GM19438 (cell line): ENCODE data around the gene KCNQ1OT1.

Experiments used
- ATAC-seq: cut with Tn5 transposase; IDR thresholded peaks from one replicate; pipeline ENCODE4 v1.9.1; 2021; ENCODE audit warnings: low read depth; ENCODE audit not compliant: unreplicated experiment

KCNQ1OT1 gene

DNA sequence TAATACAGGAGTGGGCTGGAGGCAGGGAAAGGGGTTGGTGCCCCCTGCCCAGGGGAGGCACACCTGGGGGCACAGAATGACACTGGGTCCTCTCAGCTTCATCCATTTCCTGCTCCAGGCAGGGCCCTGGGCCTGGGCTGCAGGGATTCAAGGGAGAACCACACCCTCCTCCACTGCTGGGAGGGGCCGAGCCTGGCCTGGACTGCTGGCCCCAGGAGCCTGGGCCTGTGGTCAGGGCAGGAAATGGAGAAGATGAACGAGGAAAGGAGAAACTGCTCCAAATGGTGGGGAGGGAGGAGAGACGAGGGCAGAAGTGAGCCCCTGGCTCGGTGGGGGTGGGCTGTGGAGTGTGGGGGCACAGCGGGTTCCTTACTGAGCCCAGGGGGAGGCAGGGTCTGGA is 38.1 kb upstream of the KCNQ1OT1 start:
- no peak for ATAC-seq

DNA sequence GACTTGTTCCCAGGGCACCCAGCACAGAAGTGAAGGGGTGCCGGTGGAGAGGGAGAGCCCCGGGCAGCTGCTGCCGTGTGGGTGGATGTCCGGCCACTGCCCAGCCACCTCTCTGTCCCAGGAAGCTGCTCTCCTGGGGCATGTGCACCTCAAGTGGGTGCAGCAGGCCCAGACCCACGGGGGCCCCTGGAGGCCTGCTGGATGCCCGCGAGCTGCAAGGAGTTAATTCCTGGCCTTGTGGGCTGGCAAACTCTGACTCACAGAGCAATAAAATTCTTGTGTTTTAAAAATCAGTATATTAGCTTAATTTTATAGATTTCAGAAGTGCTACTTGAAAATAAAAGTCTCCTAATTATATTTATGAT is 37.4 kb upstream of the KCNQ1OT1 start:
- ATAC-seq = no peak

DNA sequence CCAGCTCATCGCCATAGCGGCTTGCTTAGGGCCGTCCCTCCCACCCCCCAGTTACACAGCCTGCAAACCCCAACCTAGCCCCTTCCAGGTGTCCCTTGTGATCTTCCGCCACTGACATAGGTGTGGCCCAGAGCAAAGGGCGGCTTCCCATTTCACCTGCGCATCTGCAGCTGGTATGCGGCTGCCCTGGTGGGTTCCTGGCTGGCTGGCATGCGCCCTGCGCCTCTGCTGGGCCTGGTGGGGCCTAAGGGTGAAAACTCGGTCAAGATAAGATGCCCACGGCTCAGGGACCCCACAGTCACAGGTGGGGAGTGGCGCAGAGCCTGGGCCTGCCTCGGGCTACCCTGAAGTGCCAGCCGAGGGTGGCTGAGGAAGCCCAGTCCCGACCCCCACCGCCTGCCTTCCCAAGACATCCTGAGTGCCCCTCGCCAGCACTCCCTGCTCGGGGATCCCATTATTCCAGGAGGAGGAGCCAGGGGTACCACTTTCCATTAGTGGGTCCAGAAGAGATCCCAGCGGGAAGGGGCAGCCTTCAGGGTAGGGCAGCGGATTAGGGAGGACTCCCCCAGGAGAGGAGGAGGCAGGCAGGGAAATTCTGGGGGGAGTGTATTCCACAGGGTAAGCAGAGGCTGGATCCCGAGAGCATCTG is 36.9 kb upstream of the KCNQ1OT1 start:
- no peak for ATAC-seq

DNA sequence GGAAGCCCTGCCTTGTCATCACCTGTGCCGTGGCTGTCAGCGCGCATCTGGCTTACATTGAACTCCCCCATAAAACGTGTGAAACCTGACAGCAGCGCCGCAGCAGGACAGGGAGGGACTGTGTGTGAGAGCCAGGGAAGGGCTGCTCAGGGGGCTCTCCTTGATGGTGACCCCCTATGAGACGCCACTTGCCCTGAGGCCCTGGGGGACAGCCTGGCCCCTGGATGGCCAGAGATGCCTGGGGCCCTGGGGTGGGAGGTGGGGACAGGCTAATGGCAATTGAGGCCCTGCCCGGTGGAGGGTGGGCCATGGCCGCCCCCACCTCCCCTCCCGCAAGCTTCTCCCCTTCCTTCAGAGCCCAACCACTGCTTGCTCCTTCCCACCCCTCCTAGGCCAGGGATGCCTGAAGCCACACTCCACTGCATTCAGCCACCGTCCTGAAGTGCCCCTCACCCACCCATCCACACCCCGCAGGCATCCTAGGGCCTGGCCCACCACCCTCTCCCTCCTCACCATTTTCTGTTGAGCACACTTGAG is 35.3 kb upstream of the KCNQ1OT1 start:
- no peak for ATAC-seq

DNA sequence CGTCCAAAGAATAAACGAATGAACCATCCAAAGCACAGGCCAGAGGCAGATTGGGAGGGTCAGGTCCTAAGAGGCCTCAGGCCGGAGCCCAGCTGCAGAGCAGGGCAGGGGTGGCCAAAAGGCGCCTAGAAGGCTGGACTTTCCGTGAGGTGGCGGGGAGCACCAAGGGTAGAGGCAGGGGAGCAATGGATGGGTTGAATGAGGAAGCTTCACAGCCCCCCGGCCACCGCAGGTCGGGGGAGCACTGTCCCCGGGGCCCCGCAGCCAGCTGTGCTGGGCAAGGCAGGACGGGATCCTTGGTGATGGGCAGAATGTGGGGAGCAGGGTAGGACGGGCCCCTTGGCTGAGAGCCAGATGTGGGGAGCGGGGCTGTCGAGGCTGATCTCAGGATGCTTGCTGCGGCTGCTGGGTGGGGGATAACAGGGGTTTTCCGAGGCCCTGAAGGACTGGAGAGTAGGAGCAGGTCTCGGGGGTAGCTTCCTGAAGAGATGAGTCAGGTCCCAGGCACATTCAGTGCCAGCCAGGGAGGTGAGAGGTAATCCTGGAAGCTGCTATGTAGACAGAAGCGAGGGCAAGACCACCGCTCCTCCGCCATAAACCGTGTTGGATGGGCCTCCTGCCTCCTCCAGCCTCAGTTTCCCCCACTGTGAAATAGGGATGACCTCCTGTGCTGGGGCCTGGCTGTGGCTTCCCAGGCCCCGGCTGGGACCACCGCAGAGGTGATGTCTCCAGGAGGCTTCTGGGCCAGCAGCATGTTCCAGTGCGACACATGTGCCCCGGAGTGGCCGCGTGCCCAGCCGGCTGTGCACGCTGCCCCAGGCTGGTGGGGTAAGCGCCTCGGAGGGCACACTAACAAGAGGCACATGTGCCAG is 34.6 kb upstream of the KCNQ1OT1 start:
- no peak for ATAC-seq

DNA sequence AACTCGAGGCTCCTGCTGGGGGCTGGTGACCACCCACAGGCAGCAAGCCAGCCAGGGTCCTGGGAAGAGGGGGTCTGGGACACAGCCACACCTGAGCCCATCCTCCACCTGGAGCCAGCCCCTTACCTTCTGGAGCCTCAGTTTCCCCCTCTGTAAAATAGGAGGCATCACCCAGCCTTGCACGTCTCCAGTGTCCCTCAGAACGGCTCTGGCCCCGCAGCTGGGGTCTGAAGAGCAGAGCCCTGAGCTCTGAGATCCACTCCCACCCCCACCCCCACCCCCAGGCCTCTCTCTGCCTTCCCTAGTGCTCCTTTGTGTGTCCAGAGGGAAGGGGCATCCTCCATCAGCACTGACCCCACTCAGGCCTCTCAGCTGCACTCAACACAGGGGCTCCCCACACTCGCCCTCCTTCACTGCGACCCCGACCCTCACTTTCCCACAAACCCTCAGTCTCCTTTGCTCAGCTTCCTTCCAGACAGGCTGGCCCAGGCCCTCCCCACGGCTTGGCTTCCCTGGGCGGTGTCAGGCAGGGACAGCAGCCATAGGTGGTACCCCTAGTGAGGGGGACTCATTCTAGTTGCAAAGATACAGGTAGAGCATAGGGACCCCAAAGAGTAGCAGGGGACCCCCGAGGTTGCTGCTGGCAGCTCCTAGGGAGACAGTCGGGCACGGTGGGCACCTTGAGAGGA is 33.3 kb upstream of the KCNQ1OT1 start:
- ATAC-seq = no peak

DNA sequence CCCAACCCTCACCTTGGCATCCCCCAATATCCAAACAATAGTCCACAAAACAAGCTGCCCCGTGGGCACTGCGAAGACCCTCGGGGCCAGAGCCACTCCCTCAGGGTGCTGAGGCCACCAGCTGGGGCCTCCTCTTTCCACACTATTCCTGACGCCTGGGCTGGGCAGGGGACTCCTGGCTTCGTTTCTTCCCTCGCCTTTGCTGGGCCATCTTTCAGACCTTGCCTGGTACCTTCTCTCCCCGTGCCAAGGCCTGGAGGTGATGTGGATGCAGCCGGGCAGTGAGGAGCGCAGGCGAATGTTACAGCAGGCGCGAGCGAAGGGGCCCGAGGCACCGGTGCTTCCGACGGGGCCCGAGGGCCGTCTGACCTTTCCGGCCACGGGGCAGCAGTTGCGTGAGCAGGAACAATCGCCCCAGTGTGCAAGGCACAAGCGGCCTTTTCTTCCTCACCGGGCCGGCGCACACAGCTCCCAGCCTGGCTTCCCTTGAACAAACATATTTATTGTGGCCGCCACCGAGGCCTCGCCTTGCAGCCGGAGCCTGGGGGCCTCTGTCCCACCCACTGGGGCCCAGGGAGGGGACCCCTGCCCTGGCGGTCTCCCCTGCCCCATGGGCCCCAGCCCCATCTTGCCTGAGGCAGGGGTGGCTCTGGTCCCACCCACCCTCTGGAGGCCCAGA is 32.6 kb upstream of the KCNQ1OT1 start:
- ATAC-seq = no peak

DNA sequence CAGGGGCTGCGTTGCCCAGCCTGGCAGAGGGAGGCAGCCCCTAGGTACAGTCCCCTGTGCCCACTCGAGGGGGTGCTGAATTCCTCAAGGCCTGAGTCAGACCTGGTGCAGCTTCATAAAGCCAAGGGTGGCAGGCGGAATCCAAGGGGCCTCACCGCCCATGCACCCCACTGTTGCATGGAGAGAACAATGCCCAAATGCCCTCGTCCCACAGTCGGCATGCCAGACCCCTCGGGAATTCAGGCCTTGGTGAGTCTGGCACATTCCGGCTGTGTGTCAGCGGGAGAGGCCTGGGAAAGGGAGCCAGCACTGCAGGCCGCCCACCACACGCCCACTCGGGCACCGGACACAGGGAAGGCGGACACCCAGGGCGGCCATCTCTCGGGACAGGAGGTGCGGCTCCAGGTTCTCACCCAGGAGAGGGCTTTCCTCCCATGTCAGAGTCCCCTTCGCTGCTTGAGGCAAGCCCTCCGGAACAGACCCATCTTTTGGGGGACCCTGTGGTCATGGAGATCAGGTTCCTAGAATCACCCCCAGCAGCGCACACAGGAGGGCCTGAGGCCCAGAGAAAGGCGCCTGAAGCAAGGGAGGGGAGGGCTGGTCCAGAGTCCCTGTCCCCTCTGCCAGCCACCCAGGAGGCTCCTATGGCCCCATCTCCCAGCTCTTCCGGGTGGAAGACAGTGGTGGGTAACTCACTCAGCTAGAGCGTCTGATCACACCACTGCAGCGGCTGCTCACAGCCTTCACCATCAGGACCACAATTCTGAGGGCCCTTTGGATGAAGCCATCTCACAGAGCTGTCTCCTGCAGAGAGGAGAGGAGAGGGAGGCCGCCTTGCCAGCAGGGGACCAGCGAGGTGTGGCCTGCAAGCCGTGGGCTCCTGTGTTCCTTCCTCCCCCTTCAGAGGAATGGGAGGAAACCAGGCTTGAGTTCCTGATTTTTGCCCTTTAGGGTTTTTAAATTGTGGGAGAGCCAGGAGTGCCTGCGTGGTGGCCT is 31.6 kb upstream of the KCNQ1OT1 start:
- ATAC-seq = no peak

DNA sequence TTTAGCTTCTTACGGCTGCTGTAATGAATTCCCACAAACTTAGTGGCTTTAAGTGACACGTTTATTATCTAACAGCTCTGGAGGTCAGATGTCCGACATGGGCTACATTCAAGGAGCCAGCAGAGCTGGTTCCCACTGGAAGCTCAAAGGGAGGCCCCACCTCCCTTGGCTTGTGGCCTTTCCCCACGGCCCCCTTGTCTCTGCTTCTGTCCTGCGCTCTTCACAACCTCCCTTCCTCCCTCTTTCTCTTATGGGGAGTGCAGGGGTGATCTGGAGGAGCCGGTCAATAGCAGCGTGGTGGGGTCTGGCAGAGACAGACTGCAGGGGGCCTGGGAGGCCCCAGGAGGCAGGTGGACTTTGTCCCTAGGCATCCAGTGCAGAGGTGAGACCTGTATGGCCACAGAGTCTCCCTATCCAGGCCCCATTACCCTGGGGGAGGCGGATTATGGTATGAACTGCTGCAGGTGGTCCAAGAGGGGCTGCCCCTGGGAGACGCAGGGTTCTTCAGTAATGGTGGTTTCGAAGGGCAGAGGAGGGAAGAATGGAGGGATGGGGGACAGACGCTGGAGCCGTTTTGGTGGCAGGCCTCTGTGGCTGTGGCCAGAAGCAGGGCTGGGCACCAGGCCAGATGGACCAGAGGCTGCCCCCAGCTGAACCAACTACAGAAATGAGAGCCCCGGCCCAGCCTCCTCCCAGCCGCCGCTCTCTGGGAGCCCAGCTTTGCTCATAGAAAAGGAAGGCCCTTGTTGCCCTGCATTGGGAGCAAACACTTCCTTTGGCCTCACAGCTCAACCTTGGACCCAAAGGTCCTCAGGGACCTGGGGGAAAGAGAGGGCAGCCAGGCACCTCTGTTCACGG is 30.7 kb upstream of the KCNQ1OT1 start:
- ATAC-seq = no peak

DNA sequence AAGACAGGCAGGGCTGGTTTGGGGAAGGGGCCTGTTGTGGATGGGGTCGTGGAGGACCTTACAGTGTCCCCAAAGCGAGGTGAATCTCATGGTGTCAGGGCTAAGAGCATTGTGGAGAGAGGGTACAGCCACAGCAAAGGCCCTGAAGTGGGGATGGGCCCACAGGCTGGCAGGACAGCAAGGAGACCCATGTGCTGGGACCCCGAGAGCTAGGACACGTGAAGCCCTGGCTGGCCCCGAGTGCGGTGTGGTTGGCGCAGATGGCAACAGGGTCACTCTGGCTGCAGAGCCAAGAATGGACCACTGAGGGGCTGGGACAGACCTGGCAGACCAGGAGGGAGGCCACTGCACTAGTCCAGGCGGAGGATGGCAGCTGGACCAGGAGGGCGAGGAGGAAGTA is 30.0 kb upstream of the KCNQ1OT1 start:
- ATAC-seq = no peak

DNA sequence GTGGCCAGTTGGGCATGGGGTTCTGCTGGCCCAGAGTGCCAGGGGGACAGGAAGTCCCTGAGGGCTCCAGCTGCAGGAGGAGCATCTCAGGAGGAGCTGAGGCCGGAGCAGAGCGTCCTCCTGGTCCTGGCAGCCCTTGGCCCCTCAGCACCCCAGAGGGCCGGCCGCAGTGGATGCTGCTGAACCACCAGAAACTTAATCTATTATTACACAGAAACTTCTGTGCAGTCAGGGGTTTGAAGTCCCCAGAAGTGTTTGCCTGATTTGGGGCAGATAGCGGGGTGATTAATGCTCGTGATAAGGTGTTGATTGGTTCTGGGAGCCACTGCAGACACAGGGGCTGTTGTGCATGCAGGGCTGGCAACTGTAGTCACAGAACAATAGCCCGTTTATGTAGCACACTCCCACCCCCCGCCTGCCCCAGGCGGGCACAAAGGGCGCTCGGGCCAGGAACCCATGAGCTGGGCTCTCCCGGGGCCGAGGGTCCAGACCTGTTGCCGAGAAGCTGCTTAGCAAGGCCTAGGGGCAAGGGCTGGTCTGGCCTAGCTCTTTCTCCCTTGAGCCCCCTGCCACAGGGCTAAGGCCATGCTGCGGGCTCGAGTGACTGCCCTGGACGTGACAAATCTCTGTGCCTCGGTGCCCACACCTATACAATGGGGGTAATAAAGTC is 29.0 kb upstream of the KCNQ1OT1 start:
- ATAC-seq = no peak

DNA sequence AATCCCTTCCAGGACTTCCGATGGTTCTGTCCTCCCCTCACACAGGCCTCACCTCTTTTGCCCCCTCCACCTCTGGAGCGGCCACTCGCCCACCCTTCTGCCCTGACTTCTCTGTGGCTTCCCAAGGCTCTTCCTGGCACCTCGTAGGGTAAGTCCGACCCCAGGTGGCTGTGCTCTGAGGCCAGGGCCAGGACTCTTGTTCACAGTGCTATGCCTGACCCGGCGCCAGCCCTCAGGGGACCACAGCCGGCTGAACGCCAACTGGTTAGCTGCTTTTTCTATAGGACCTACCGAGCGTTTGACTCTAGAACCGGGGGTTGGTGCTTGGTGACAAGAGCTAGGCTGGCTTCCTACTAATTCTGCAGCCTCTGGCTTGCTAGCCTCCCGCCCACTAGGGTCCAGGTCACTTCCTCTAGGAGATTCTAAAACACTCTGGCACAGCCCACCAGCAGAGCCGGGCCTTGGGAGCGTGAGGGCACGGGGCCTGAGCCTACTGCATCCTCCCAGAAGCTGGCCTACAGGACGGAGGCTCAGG is 28.4 kb upstream of the KCNQ1OT1 start:
- no peak for ATAC-seq

DNA sequence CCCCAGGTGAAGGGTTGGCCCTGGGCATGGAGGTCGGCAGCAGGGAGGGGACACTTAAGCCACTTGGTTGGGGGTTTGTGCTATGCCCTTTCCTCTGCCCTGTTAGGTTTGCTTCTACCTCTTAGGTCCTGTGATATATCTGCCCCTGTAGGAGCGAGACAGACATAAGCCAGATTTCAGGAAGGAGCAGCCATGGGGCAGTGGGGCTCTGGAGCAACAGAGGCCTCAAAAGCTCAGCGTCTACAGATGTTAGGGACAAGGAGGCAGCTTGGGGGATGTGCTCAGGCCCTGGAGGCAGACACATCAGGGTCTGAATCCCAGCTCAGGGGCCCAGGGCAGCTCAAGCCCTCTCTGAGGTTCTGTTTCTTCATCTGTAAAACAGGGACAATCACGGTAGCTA is 27.2 kb upstream of the KCNQ1OT1 start:
- no peak for ATAC-seq

DNA sequence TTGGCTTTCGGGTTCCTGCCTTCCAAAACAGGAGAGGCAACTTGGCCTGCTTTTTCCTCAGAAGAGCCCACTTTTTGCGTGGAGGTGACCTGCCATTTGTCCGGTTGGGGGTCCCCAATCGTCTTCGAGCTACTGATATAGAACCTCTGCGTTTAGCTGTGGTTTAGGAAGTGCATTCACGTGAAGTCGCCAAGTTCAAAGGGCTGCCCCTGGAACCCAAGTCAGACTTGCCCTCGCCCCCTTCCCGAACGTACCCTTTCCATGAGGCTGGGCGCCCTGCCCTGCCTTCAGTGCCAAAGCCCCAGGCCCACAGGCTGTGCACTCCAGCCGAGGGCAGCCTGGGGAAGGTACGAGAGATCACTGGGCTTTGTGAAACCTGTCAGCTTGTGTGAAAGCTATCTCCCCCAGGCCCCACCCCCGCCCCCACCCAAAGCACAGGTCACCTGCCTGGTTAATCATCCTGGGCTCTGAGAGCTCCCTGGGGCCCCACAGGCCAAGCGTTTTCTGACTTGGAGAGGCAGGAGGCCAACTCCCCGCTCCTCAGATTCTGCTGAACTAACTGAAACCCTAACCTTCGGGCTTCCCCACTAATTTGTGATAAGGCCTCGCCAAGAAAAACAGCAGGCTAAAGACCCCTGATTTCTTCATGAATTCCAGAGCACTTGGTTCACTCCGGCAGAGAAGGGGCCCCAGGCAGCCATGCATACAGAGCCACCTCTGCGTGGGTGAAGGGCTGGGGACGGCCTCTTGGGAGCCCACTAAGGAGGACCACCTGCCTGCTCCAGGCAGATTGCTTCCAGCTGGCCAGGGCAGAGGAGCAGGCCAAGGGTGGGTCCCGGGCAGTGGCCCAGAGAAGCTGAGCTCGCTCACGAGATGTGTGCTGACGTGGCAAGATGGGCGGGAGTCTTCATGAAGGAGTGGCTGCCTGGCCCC is 25.8 kb upstream of the KCNQ1OT1 start:
- ATAC-seq = no peak

DNA sequence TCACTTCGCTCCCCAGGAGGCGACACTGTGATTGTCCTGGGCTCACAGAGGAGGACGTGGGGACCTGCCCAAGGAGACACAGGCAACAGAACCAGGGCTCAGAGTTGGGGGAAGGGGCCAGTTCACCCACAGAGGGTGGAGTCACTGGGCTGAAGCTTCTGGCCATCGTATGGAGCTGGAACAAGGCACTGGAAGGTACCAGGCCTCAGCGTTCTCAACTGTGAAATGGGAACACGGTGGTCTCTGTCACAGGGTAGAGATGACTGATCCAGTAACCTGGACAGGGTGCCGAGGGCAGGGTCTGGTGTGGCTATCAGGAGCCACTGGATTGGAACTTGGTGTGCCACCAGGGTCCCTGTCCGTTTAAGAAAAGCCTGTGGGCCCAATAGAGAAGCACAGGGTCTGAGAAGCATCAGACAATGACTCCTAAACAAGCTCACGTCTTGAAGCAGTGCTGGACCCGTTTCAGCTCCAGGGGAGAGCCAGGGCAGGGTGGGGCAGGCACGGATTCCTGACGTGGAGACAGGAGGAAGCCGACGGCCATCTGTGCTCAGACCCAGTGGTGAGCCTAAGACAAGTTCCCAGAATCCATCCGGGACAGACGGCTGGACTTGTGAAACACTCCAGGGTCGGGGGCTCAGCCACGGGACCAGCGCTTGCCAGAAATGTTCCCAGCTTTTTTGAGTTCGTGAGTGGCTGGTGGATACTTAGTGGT is 25.0 kb upstream of the KCNQ1OT1 start:
- ATAC-seq = no peak

DNA sequence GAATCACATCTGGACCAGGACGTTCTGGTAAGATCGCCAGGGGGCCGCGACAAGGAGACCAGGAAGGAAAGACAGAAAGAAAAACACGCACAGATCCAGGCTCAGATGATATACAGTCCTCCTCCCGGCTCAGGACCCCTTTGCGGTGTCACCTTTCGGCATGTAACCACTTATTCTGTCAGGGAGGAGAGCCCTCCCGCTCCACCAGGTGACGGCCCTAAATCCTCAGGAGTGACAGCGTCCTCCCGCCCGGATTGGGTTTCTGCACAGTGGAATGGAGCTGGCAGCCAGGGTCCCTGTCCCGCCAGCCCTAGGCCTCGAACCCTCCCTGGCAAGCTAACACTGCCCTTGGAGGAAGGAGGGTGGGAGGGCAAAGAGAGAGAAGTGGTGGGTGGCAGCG is 24.3 kb upstream of the KCNQ1OT1 start:
- ATAC-seq = no peak
